DND-41 (cell line): ENCODE data around the gene MFAP2.

Experiments used
- CTCF ChIP-seq: IDR thresholded peaks from 2 replicates; pipeline ENCODE4 v1.5.1; 2012; ENCODE audit warnings: borderline replicate concordance, low read length, moderate library complexity, mild to moderate bottlenecking; ENCODE audit not compliant: poor library complexity, severe bottlenecking; ENCODE audit errors: extremely low read depth
- EZH2 ChIP-seq: IDR thresholded peaks from 3 replicates; pipeline ENCODE4 v1.6.1; 2012; ENCODE audit warnings: borderline replicate concordance, low read depth, mild to moderate bottlenecking, moderate library complexity, low read length, inconsistent platforms; ENCODE audit not compliant: severe bottlenecking

- no peak for TF ChIP-seq CTCF
- TF ChIP-seq EZH2: no peak
Observed at GRCh38 chr1:17012775-17013490, 32.5 kb upstream of the MFAP2 start.
